H1 (cell line): ENCODE data around the gene FBXO38.

Source experiments
- MAX ChIP-seq: IDR thresholded peaks from 2 replicates; pipeline ENCODE4 v1.6.1; 2012; ENCODE audit warnings: inconsistent platforms
- POLR2A ChIP-seq, 2 experiments: IDR thresholded peaks; 1 replicate in 1 of 2; 2 replicates in 1 of 2; pipeline ENCODE4 v1.6.1; 2011; ENCODE audit warnings: low read depth in 2 of 2, low read length in 2 of 2, mild to moderate bottlenecking in 2 of 2; ENCODE audit errors: control extremely low read depth in 1 of 2

- TF ChIP-seq MAX, result no peak
- TF ChIP-seq POLR2A (IDR thresholded peaks at IDR 0.05; ENCODE audit: control extremely low read depth in 1 of 2, low read depth in 2 of 2, low read length in 2 of 2), result no peak
Observed at GRCh38 chr5:148384380-148384737, 601 bp downstream of the FBXO38 start.
